Stimulated activated CD8-positive, alpha-beta memory T cell treated with anti-CD3 and anti-CD28 coated beads, Interleukin-15, amount 100 ng/mL, for 24 hours (primary cell): ENCODE measurements around the gene HNRNPM.

Experiments used
- DNase-seq: peaks from one replicate; pipeline ENCODE4 v3.0.0-alpha.2; 2020; ENCODE audit warnings: low read depth

Gene HNRNPM

GRCh38 chr19:8459520-8460270 lies 14.9 kb downstream of the HNRNPM start:
- no peak for DNase-seq

DNA sequence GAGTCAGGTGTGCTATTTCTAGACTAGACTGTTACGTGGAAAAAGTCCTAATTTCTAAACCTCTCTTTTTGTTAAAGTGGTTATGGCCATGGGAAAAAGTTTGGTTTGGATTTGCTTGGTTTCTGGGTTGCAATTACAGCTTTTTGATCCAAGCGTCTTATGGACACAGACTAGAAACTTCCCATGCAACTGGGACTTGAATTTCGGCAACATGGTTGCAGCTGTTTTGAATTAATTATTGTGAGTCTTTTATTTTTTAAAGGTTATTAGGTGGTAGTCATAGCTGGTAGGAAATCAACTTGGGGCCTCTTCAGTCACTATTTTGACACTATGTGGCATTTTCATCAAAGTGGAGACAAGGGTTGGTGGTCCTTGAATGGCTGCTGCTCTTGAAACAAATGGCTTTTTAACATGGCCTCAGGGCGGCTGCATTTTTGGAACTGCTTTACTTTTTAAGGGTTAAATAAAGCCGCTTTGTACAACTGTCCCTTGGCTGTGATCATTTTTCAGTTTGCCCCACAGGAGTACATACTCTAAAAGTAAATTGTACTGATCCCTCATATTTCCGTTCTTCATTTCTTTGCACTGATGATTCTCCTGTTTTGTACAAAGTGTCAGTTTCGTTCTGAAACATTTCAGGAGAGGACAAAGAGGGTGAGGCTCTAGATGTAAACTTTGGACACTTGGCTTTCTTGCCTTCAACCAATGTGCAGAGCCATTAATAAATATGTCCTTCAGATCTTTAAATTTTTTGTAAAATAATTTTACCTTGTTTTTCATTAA lies 15.9 kb downstream of the HNRNPM start:
- no peak for DNase-seq

DNA sequence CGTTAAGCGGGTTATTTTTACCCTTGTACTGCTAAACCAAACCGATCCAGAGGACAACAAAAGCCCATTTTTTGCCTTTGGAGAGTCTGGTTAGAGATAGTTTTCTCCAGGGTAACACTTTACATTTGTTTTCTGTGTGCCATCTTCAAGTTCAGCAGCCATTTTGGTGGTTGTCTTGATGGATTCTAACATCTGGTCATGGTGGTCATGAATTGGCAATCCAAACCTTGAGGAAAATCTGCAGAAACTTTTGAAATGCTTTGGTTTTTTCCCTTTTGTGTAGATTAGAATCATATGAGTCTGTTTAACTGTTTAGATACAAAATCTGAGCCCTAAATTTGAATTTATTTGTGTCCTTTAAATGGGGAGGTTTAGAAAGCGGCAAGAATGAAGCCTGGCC lies 16.6 kb downstream of the HNRNPM start:
- no peak for DNase-seq

- DNase-seq = no peak
Measured at GRCh38 chr19:8461891-8462290, 17.1 kb downstream of the HNRNPM start.

- no peak for DNase-seq
Measured at GRCh38 chr19:8462571-8462970, 17.8 kb downstream of the HNRNPM start.

DNA sequence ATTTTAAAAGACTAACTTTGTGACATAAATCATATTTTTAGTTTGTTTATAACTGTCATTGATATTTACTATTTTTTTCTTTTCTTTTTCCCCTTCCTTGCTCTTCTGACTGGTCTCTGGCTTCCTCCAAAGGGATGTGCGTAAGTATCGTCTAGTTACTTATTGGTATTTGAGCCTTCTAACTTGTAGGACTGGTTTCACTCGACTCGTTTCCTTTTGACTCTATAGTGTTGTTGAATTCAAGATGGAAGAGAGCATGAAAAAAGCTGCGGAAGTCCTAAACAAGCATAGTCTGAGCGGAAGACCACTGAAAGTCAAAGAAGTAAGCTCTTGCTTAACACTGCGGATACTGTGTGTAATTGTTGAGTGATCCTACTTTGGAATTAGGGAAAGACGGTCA lies 18.6 kb downstream of the HNRNPM start:
- no peak for DNase-seq

DNA sequence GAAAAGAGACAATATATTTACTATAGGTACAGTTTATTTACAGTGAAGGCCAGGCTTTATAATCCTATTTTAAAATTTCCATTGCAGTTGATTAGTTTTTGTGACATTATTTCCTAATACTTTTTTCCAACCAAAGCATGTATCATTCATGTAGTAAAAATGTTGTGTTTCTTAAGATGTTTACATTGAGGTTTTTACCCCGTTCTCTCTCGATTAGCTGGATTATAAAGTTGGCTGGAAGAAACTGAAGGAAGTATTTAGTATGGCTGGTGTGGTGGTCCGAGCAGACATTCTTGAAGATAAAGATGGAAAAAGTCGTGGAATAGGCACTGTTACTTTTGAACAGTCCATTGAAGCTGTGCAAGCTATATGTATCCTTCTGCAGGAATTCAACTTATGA lies 21.2 kb downstream of the HNRNPM start:
- DNase-seq = no peak

DNA sequence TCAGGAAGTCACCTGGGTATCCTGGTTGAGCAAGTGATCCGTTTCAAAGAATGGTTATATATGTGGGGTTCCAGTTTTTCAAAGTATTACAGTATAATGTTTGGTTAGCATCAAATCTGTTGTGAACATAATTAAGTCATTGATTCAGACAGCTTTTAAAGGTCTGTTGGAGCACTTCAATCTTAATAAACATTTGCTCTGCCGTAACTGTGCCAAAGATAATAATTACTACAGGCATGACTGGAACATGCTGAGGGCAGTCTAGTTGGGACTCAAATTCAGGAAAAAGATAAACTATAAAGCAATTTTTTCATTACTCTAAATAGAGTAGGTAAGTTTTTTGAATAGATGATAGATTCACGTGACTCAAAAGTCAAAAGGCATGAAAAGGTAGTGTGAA lies 23.3 kb downstream of the HNRNPM start:
- no peak for DNase-seq

- no peak for DNase-seq
Measured at GRCh38 chr19:8468761-8469373, 24.1 kb downstream of the HNRNPM start.

- no peak for DNase-seq
Measured at GRCh38 chr19:8469613-8470368, 25.0 kb downstream of the HNRNPM start.

DNA sequence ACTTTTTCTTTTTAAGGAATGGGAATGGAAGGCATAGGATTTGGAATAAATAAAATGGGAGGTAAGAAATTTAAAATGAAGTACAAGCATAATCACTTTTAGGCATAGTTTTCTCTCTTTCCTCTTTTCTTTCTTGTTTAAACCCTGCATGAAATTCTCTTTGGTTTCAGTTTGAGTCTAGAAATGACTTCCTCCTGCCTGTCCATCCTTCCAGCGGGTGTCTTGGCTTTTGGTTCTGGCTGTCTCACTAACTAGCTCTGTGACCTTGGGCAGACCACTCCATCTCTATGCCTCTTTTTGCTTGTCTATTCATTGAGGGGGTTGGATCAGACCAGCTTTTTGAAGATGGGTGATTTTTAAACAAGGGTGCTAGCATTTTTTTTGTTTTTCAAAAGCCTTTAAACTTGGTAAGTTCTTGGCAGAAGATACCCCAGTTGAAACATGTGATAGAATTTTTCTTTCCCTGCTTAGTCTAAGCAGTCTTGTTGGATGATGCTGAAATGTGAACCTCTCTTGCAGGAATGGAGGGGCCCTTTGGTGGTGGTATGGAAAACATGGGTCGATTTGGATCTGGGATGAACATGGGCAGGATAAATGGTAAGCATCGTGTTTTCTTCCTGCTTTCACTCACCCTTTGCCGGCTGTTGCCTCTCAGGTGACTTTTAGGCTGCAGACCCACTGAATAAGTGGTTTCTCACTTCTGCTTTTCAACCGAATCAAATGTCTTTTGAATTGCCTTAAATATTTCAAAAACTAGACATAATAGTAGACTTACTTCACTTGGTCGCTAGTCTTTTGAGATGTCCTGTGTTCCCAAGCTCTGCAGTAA lies 29.1 kb downstream of the HNRNPM start:
- no peak for DNase-seq

DNA sequence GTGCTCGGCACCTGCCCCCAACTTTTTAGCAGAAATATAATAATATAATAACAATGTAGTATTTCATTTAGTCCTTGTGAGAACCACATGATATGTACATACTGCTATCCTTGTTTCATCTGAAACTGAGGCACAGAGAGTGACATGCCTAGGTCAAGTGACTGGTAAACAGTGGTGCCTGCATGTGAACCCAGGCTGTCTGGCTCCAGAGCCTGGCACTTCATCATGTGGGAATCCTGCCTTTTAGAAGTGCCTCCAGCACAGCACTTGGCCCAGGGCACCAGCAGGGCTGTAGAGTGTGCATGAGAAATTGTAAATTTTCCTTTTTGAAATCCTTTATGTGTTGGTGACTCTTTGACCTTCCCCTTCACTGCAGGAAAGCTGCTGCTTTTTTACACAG lies 30.2 kb downstream of the HNRNPM start:
- DNase-seq = no peak

DNA sequence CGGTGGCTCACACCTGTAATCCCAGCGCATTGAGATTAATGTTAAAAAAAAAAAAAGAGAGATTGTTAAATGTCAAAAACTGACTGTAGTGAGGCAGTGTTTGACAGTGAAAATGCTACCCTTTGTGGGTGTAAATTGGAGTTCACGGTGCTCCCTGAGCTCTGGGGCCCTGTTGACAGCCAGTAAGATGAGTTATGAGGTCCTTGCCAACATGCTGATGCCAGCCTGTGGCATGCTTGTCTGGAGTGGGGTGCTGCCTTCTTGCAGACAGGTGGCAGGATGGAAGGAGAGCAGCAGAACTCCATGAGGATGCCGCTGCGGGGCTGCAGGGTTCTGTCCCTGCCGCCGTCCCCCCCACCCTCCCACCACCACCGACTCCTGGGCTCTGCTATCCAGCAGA lies 31.7 kb downstream of the HNRNPM start:
- no peak for DNase-seq

- no peak for DNase-seq
Measured at GRCh38 chr19:8477889-8478288, 33.1 kb downstream of the HNRNPM start.

GRCh38 chr19:8478598-8478997 lies 33.8 kb downstream of the HNRNPM start:
- no peak for DNase-seq

DNA sequence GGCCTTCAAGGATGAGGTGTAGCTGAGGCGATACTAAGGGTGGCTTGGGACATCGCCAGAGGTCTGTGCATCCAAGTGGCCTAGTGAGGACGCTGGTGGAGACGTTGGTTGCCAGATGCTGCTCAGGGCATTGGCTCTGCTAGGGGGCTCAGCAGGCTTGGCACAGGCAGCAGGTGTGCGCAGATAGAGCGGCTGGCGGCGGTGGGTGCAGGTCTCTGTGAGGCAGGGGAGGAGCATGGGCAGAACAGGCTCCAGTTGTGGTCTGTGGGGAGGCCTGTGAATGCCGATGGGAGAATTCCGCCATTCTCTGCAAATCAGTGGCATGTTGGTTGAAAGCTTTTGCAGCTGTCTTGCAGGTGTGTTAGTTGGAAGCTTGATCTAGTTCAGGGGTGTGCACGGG lies 36.4 kb downstream of the HNRNPM start:
- no peak for DNase-seq

DNA sequence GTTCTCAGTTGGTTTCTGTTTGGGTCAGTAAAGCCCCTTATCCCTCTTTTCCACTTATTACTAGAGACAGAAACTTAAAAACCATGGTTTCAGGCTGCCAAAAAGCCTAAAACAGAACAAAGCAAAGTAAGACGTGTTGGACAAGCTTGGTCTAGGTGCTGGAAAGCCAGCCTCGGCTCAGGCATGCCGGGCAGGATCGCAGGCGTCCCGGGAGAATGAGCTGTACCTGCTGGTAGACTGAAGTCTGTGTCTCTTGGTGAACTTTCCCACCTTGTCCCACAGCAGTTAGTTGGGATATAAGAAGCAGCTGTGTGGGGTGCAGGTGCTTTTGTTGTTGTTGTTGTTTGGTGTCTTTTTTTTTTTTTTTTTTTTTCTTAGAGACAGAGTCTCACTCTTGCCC lies 36.8 kb downstream of the HNRNPM start:
- no peak for DNase-seq

GRCh38 chr19:8482696-8483095 lies 37.9 kb downstream of the HNRNPM start:
- DNase-seq = no peak

- DNase-seq = no peak
Measured at GRCh38 chr19:8483165-8483564, 38.4 kb downstream of the HNRNPM start.

- no peak for DNase-seq
Measured at GRCh38 chr19:8484331-8484894, 39.6 kb downstream of the HNRNPM start.
